Measurements from ENCODE around the gene NCBP2. TPM values are rescaled to one million over a fixed set of nuclear protein-coding genes. Genes with fewer than 3 reads are reported as not detected.

Gene NCBP2
- total and polyA plus RNA-seq, 2 donors (not counting 3 experiments of a cell fraction or from before 2014, with no cell fraction given): 31.2 to 76.1 TPM

- H3K4me1 ChIP-seq (ENCODE audit: control insufficient read depth, extremely low read depth, insufficient read depth, low read length): peaks cover 3% of the 10 kb centered on the region
- intact Hi-C loops (cut with micrococcal nuclease) (loop anchor here (5.0 kb wide), 1 partner anchor 443 kb away; no protein-coding TSS in a partner anchor), dilution Hi-C loops (cut with MboI; ENCODE audit: extremely low pct_ligation_motif_present, low sequenced_read_pairs) (no loop called here)
- no peak overlapping the region for H3K4me3 ChIP-seq (replicated peaks in 1 of 3; ENCODE audit: insufficient read depth in 1 of 3, low read depth in 1 of 3, low read length in 3 of 3)
- BruUV-seq (replicated peaks): no TSS peak
- H3K79me2 ChIP-seq (ENCODE audit: control insufficient read depth, insufficient read depth, low read length): no peaks in the 10 kb centered on the region
- no peak overlapping the region for H3K9ac ChIP-seq (replicated peaks; ENCODE audit: extremely low read depth, insufficient read depth, low read length)
- H3K36me3 ChIP-seq (ENCODE audit: control insufficient read depth in 2 of 2, extremely low read depth in 1 of 2, insufficient read depth in 2 of 2, low read length in 2 of 2): no peaks in the 10 kb centered on the region
- H3K27ac ChIP-seq (ENCODE audit: insufficient read depth, low read depth, low read length): no peak overlapping the region
- no peak overlapping the region for H3K4me2 ChIP-seq (ENCODE audit: insufficient read depth, low read length)
- TF ChIP-seq MYC (IDR thresholded peaks at IDR 0.05; ENCODE audit: low read depth, low read length) (no peak), JUN (IDR thresholded peaks at IDR 0.05; ENCODE audit: borderline replicate concordance, insufficient read depth, insufficient read length, low read depth) (no peak), EZH2 (IDR thresholded peaks at IDR 0.05; ENCODE audit: borderline replicate concordance, low read depth, low read length, severe bottlenecking) (no peak), POLR2AphosphoS5 (IDR thresholded peaks at IDR 0.05; ENCODE audit: insufficient read depth, low read depth, low read length) (no peak), MAX (IDR thresholded peaks at IDR 0.05; ENCODE audit: insufficient read depth, insufficient read length) (no peak), FOS (IDR thresholded peaks at IDR 0.05; ENCODE audit: borderline replicate concordance, insufficient read depth, low read length) (no peak), CTCF (IDR thresholded peaks at IDR 0.05; ENCODE audit: extremely low read depth in 1 of 2, insufficient read depth in 1 of 2, low read depth in 1 of 2, low read length in 2 of 2) (no peak), GATA2 (IDR thresholded peaks at IDR 0.05; ENCODE audit: insufficient read depth, insufficient read length, low read depth, low read length) (no peak), POLR2A (IDR thresholded peaks at IDR 0.05; ENCODE audit: low read depth, low read length) (no peak)
- no peaks in the 10 kb centered on the region for H3K9me1 ChIP-seq (replicated peaks; ENCODE audit: control insufficient read depth, extremely low read depth, insufficient read depth, low read length)
- no peaks in the 10 kb centered on the region for H3K9me3 ChIP-seq (replicated peaks; ENCODE audit: control insufficient read depth, insufficient read depth, low read length)
- no peak overlapping the region for H2AFZ ChIP-seq (ENCODE audit: low read depth, low read length)
- POLR2A ChIA-PET: no interaction called here
- FAIRE-seq (no peak), DNase-seq (ENCODE audit: low read depth, low spot score) (no peak)
- H3K27me3 ChIP-seq (ENCODE audit: control insufficient read depth in 2 of 2, insufficient read depth in 2 of 2, low read length in 2 of 2): peaks cover 0 to 2% of the 10 kb centered on the region in 2 experiments
- CTCF ChIA-PET: interaction anchor here (1.2 kb wide), 1 partner anchor 280 kb away, joined by 3 read pairs; no protein-coding TSS in a partner anchor
- H4K20me1 ChIP-seq (replicated peaks; ENCODE audit: control insufficient read depth, extremely low read depth, insufficient read depth, low read length): no peaks in the 10 kb centered on the region
These were observed 23.5 kb upstream of the NCBP2 start for GRCh38 chr3:196965804-196966173.

All from endothelial cell of umbilical vein (primary cell).